Measurements from ENCODE around the gene PNRC2.

The PNRC2 gene

DNA sequence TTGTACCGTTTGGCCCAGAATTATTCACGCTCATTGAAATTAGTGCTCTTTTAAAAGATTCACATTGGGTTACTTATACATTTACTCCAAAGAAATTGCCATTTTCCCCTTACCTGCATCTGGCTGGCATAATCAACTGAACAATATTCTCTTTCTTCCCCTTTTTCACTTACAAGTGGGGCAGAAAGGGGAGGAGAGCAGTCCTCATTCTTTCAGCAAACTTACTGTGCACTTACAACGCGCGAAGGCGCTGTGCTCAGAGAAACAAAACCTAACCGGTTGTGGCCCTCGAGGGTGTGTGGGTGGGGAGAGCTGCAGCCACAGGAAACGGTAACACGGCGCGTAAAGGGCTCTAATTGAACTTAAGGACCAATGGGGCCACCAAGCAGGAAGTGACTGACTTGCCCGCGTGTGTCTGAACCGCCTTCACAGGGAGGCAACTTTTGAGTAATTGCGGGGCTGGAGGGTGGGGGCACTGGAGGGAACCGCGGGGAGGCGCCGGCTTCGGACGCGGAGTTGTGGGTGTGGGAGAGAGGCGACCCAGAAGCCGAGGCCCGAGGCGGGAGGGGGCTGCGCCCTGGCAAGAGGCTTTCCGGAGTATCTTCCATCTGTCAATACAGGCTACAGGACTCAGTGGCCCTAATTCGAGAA lies 693 bp upstream of the PNRC2 start (continued):
- TF ChIP-seq, protein P1, sequence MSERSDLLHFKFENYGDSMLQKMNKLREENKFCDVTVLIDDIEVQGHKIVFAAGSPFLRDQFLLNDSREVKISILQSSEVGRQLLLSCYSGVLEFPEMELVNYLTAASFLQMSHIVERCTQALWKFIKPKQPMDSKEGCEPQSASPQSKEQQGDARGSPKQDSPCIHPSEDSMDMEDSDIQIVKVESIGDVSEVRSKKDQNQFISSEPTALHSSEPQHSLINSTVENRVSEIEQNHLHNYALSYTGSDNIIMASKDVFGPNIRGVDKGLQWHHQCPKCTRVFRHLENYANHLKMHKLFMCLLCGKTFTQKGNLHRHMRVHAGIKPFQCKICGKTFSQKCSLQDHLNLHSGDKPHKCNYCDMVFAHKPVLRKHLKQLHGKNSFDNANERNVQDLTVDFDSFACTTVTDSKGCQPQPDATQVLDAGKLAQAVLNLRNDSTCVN (tag by site-specific recombination; optimal IDR thresholded peaks at IDR 0.05), result no peak
- TF ChIP-seq, protein P2, sequence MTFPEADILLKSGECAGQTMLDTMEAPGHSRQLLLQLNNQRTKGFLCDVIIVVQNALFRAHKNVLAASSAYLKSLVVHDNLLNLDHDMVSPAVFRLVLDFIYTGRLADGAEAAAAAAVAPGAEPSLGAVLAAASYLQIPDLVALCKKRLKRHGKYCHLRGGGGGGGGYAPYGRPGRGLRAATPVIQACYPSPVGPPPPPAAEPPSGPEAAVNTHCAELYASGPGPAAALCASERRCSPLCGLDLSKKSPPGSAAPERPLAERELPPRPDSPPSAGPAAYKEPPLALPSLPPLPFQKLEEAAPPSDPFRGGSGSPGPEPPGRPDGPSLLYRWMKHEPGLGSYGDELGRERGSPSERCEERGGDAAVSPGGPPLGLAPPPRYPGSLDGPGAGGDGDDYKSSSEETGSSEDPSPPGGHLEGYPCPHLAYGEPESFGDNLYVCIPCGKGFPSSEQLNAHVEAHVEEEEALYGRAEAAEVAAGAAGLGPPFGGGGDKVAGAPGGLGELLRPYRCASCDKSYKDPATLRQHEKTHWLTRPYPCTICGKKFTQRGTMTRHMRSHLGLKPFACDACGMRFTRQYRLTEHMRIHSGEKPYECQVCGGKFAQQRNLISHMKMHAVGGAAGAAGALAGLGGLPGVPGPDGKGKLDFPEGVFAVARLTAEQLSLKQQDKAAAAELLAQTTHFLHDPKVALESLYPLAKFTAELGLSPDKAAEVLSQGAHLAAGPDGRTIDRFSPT (tag by site-specific recombination; IDR thresholded peaks at IDR 0.05), result peak; percentile 87
- 0 out of 2 replicates have a peak, but pooled peaks have one; percentile 14 for TF ChIP-seq ZSCAN16 (tag by site-specific recombination; IDR thresholded peaks at IDR 0.05)
- peak; percentile 96 for TF ChIP-seq ZNF600 (tag by site-specific recombination; IDR thresholded peaks at IDR 0.05)
- no peak for TF ChIP-seq ZNF670 (tag by site-specific recombination; IDR thresholded peaks at IDR 0.05; ENCODE audit: low read depth)
- no peak; the same call in 1 of the 2 replicates for TF ChIP-seq ZNF324 (tag by site-specific recombination; IDR thresholded peaks at IDR 0.05)
- no peak for TF ChIP-seq ZNF239 (tag by site-specific recombination; IDR thresholded peaks at IDR 0.05)
- no peak for TF ChIP-seq ZNF626 (tag by site-specific recombination; IDR thresholded peaks at IDR 0.05)
- peak; percentile 71 for TF ChIP-seq ZXDB (tag by site-specific recombination; IDR thresholded peaks at IDR 0.05)
- peak; percentile 69 for TF ChIP-seq WT1 (tag by site-specific recombination; IDR thresholded peaks at IDR 0.05)
- TF ChIP-seq KLF10 (tag by site-specific recombination; IDR thresholded peaks at IDR 0.05), result no peak
- no peak for TF ChIP-seq ZNF529 (tag by site-specific recombination; IDR thresholded peaks at IDR 0.05; ENCODE audit: insufficient replicate concordance)
- no peak; the same call in 1 of the 2 replicates for TF ChIP-seq ZNF24 (tag by site-specific recombination; IDR thresholded peaks at IDR 0.05)
- TF ChIP-seq, protein P3, sequence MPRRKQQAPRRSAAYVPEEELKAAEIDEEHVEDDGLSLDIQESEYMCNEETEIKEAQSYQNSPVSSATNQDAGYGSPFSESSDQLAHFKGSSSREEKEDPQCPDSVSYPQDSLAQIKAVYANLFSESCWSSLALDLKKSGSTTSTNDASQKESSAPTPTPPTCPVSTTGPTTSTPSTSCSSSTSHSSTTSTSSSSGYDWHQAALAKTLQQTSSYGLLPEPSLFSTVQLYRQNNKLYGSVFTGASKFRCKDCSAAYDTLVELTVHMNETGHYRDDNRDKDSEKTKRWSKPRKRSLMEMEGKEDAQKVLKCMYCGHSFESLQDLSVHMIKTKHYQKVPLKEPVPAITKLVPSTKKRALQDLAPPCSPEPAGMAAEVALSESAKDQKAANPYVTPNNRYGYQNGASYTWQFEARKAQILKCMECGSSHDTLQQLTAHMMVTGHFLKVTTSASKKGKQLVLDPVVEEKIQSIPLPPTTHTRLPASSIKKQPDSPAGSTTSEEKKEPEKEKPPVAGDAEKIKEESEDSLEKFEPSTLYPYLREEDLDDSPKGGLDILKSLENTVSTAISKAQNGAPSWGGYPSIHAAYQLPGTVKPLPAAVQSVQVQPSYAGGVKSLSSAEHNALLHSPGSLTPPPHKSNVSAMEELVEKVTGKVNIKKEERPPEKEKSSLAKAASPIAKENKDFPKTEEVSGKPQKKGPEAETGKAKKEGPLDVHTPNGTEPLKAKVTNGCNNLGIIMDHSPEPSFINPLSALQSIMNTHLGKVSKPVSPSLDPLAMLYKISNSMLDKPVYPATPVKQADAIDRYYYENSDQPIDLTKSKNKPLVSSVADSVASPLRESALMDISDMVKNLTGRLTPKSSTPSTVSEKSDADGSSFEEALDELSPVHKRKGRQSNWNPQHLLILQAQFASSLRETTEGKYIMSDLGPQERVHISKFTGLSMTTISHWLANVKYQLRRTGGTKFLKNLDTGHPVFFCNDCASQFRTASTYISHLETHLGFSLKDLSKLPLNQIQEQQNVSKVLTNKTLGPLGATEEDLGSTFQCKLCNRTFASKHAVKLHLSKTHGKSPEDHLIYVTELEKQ (tag by site-specific recombination; IDR thresholded peaks at IDR 0.05; ENCODE audit: borderline replicate concordance), result no peak
- no peak for TF ChIP-seq ZNF658 (tag by site-specific recombination; IDR thresholded peaks at IDR 0.05)
- TF ChIP-seq, protein P4, sequence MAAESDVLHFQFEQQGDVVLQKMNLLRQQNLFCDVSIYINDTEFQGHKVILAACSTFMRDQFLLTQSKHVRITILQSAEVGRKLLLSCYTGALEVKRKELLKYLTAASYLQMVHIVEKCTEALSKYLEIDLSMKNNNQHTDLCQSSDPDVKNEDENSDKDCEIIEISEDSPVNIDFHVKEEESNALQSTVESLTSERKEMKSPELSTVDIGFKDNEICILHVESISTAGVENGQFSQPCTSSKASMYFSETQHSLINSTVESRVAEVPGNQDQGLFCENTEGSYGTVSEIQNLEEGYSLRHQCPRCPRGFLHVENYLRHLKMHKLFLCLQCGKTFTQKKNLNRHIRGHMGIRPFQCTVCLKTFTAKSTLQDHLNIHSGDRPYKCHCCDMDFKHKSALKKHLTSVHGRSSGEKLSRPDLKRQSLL (tag by site-specific recombination; IDR thresholded peaks at IDR 0.05), result no peak
- TF ChIP-seq ZNF112 (tag by site-specific recombination; IDR thresholded peaks at IDR 0.05), result no peak
- peak; percentile 38; the same call in 1 of the 2 replicates for TF ChIP-seq ZNF366 (tag by site-specific recombination; conservative IDR thresholded peaks at IDR 0.05)
- TF ChIP-seq ZNF416 (tag by site-specific recombination; IDR thresholded peaks at IDR 0.05), result no peak
- TF ChIP-seq KLF1 (tag by site-specific recombination; IDR thresholded peaks at IDR 0.05), result peak; percentile 48
- no peak for TF ChIP-seq IKZF3 (tag by site-specific recombination; IDR thresholded peaks at IDR 0.05)
- no peak for TF ChIP-seq ZBTB21 (tag by site-specific recombination; IDR thresholded peaks at IDR 0.05)
- TF ChIP-seq, protein P5, sequence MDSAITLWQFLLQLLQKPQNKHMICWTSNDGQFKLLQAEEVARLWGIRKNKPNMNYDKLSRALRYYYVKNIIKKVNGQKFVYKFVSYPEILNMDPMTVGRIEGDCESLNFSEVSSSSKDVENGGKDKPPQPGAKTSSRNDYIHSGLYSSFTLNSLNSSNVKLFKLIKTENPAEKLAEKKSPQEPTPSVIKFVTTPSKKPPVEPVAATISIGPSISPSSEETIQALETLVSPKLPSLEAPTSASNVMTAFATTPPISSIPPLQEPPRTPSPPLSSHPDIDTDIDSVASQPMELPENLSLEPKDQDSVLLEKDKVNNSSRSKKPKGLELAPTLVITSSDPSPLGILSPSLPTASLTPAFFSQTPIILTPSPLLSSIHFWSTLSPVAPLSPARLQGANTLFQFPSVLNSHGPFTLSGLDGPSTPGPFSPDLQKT (IDR thresholded peaks at IDR 0.05; ENCODE audit: borderline replicate concordance, low read depth, low read length), result no peak
- no peak for TF ChIP-seq ZNF221 (tag by site-specific recombination; IDR thresholded peaks at IDR 0.05; ENCODE audit: borderline replicate concordance)
- no peak; the same call in none of the 2 replicates for TF ChIP-seq ZNF629 (tag by site-specific recombination; IDR thresholded peaks at IDR 0.05)
- no peak for TF ChIP-seq ZNF202 (tag by site-specific recombination; IDR thresholded peaks at IDR 0.05; ENCODE audit: borderline replicate concordance)
- TF ChIP-seq ZNF114 (tag by site-specific recombination; IDR thresholded peaks at IDR 0.05), result no peak
- TF ChIP-seq, protein P6, sequence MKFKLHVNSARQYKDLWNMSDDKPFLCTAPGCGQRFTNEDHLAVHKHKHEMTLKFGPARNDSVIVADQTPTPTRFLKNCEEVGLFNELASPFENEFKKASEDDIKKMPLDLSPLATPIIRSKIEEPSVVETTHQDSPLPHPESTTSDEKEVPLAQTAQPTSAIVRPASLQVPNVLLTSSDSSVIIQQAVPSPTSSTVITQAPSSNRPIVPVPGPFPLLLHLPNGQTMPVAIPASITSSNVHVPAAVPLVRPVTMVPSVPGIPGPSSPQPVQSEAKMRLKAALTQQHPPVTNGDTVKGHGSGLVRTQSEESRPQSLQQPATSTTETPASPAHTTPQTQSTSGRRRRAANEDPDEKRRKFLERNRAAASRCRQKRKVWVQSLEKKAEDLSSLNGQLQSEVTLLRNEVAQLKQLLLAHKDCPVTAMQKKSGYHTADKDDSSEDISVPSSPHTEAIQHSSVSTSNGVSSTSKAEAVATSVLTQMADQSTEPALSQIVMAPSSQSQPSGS (tag by site-specific recombination; IDR thresholded peaks at IDR 0.05; ENCODE audit: low read depth), result no peak
- peak; percentile 82 for TF ChIP-seq ZFP69B (tag by site-specific recombination; IDR thresholded peaks at IDR 0.05)
